Skeletal muscle tissue (tissue), 4 donors: Measurements from ENCODE around the gene PGBD5. TPM values are rescaled to one million over a fixed set of nuclear protein-coding genes. Genes with fewer than 3 reads are reported as not detected.

Source experiments
- H3K27ac ChIP-seq: one replicate; pipeline ENCODE4 v1.7.0; 2013; ENCODE audit warnings: mild to moderate bottlenecking, low read depth, low read length, inconsistent platforms
- H3K27me3 ChIP-seq, 3 donors: one replicate each; pipeline ENCODE4 v1.7.0; 2013; ENCODE audit warnings: low read length in 3 of 3; ENCODE audit not compliant: control insufficient read depth in 3 of 3, insufficient read depth in 3 of 3
- H3K36me3 ChIP-seq, 3 donors: one replicate each; pipeline ENCODE4 v1.7.0; 2013; ENCODE audit warnings: low read length in 3 of 3; ENCODE audit not compliant: control insufficient read depth in 3 of 3, insufficient read depth in 3 of 3
- H3K4me1 ChIP-seq, 3 donors: one replicate each; pipeline ENCODE4 v1.7.0; 2013; ENCODE audit warnings: low read length in 3 of 3, mild to moderate bottlenecking in 3 of 3; ENCODE audit not compliant: control insufficient read depth in 3 of 3, insufficient read depth in 3 of 3
- H3K4me3 ChIP-seq, 3 donors: one replicate each; pipeline ENCODE4 v1.7.0; 2013; ENCODE audit warnings: low read length in 3 of 3
- H3K9ac ChIP-seq, 3 donors: one replicate each; pipeline ENCODE4 v1.7.0; 2013; ENCODE audit warnings: low read length in 3 of 3, mild to moderate bottlenecking in 3 of 3, moderate library complexity in 2 of 3, low read depth in 1 of 3
- H3K9me3 ChIP-seq, 3 donors: one replicate each; pipeline ENCODE4 v1.7.0; 2013; ENCODE audit warnings: low read length in 3 of 3; ENCODE audit not compliant: control insufficient read depth in 3 of 3
- total RNA-seq: library from RNA; depleted of rRNA; stranded (reverse); fragments of >200 nt; gene quantifications from one replicate; pipeline ENCODE4 v1.2.3, GENCODE V29; 2014
- donor health status: Osteomylitis.

Gene PGBD5
- total RNA-seq, 1 donor from 2014 or later: 5.7 TPM

DNA sequence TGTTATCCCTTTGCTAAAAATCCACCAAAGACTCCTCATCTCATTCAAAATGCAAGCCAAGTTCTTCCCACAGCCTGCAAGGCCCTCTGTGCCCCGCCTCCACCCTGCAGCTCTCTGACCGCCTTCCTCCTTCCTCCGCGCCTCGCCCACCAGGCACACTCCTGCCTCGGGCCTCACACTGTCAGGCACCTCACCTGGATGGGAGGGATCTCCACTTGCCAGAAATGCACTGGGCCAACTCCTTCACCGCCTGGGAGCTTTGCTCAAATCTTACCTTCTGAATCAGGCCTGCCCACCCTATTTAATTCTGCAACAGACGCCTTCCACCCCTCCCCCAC is 26.2 kb downstream of the PGBD5 start:
- H3K36me3 ChIP-seq: no peaks in the 10 kb centered on the region
- no peak overlapping the region for H3K27ac ChIP-seq
- no peak overlapping the region for H3K9ac ChIP-seq
- H3K27me3 ChIP-seq: peaks cover 0 to 11% (median 7%) of the 10 kb centered on the region in 3 donors
- H3K4me3 ChIP-seq: no peak overlapping the region
- H3K4me1 ChIP-seq: no peaks in the 10 kb centered on the region
- no peaks in the 10 kb centered on the region for H3K9me3 ChIP-seq

DNA sequence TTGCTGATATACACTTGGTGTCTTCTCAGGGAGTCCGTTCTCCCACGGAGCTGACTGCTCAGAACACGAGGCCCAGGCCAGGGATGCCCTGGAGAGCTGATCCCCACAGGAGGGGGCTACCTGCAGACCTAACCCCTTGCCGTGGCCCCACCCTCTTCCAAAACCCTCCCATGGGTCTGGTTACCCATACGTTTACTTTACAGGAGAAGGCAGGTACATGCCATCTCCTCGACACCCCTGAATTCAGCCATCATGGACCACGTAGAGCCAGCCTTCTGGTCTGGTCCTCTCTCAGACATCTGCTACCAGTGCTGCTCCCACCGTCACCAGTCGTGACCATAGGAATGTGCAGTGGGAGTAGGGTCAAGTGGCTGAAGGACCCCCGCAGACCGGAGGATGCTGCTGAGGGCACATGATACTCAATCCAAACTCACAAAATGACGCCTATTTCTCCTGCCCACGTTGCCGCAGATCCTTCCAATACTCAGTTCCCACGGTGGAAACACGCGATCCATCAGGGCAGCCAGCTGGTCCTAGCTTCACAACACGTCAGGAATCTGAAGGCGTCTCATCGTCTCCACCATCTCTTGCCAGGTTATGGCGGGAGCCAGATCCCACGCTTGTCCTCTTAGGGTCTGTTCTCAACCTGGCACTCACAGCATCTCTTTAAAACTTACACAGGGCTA is 26.7 kb downstream of the PGBD5 start:
- H3K9ac ChIP-seq: no peak overlapping the region

DNA sequence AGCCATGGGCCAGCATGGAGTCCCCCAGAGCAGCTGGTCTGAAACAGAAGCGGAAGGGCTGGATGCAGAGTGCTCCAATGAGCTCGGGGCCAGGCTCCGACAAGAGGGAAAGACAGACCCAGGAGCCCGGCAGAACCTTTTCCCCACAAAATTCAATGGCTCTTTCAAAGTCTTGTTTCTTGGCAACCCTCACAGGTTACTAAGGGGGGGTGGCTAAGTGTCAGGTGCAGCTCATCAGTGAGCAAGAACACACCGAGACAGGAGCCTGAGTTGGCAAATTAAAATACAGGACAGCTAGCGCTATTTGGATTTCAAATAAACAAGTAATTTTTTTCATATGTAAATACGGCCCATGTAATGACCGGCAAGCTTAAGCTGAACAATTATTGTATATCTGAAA is 27.3 kb downstream of the PGBD5 start:
- H3K4me3 ChIP-seq: no peak overlapping the region
- no peaks in the 10 kb centered on the region for H3K9me3 ChIP-seq
- peaks cover 0 to 11% (median 7%) of the 10 kb centered on the region in 3 donors for H3K27me3 ChIP-seq
- H3K4me1 ChIP-seq: no peaks in the 10 kb centered on the region
- no peak overlapping the region for H3K9ac ChIP-seq
- no peak overlapping the region for H3K27ac ChIP-seq
- no peaks in the 10 kb centered on the region for H3K36me3 ChIP-seq

More for the DNA sequence above, 26.7 kb downstream of the PGBD5 start:
- Histone ChIP-seq H3K9me3 (no peaks in the 10 kb centered on the region), H3K4me1 (no peaks in the 10 kb centered on the region), H3K36me3 (no peaks in the 10 kb centered on the region), H3K27ac (no peak overlapping the region), H3K27me3 (peaks cover 0 to 11% (median 7%) of the 10 kb centered on the region in 3 donors), H3K4me3 (no peak overlapping the region)

DNA sequence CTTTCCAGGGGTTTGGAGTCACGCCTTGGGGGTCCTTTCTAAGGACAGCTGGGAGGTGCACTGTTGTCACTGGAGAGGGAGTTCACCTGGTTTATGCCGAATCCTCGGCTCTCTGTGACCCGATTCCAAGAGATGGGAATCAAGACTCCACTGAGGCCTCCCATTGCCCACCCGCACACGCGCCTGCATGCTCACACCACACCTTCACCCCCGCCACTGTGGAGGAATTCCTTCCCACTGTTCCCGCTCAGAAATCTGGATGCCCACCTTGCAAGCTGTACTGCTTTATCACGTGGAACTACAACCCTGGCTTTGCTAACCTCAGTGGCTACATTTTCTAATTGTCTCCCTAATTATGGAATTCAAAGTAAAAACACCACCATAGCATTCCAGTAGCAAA is 29.2 kb downstream of the PGBD5 start:
- Histone ChIP-seq H3K27ac (no peak overlapping the region), H3K27me3 (peaks cover 0 to 11% (median 7%) of the 10 kb centered on the region in 3 donors), H3K9me3 (no peaks in the 10 kb centered on the region), H3K36me3 (no peaks in the 10 kb centered on the region), H3K4me1 (no peaks in the 10 kb centered on the region), H3K9ac (no peak overlapping the region), H3K4me3 (no peak overlapping the region)

DNA sequence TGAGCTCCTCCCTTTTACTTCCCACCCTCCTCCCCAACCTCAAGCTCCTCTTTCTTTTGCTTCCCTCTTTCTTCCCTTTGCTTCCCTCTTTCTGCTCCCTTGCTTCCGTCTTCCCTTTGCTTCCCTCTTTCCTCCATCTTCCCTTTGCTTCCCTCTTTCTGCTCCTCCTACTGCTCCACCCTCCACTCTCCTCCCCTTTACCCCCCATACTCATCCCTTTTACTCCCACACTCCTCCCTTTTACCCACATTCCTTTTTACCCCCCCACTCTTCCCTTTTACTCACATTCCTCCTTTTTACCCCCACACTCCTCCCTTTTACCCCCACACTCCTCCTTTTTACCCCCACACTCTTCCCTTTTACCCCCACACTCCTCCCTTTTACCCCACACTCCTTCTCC is 30.2 kb downstream of the PGBD5 start:
- H3K4me3 ChIP-seq: no peak overlapping the region
- H3K4me1 ChIP-seq: no peaks in the 10 kb centered on the region
- H3K36me3 ChIP-seq: no peaks in the 10 kb centered on the region
- no peak overlapping the region for H3K27ac ChIP-seq
- H3K9ac ChIP-seq: no peak overlapping the region
- H3K27me3 ChIP-seq: peaks cover 0 to 11% (median 7%) of the 10 kb centered on the region in 3 donors
- H3K9me3 ChIP-seq: no peaks in the 10 kb centered on the region

DNA sequence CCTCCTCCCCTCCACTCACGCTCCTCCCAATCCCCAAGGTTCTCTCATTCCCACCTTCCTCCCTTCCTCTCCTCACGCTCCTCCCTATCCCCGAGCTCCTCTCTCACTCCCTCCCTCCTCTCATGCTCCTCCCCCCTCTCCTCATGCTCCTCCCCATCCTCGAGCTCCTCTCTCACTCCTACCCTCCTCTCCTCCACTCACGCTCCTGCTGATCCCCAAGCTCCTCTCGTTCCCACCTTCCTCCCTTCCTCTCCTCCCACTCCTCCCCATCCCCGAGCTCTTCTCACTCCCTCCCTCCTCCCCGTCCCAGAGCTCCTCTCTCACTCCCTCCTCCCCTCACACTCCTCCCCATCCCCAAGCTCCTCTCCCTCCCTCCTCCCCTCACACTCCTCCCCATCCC is 31.4 kb downstream of the PGBD5 start:
- no peaks in the 10 kb centered on the region for H3K9me3 ChIP-seq
- no peak overlapping the region for H3K27ac ChIP-seq
- no peaks in the 10 kb centered on the region for H3K36me3 ChIP-seq
- H3K4me3 ChIP-seq: no peak overlapping the region
- peaks cover 0 to 11% (median 7%) of the 10 kb centered on the region in 3 donors for H3K27me3 ChIP-seq
- H3K4me1 ChIP-seq: no peaks in the 10 kb centered on the region
- H3K9ac ChIP-seq: no peak overlapping the region

DNA sequence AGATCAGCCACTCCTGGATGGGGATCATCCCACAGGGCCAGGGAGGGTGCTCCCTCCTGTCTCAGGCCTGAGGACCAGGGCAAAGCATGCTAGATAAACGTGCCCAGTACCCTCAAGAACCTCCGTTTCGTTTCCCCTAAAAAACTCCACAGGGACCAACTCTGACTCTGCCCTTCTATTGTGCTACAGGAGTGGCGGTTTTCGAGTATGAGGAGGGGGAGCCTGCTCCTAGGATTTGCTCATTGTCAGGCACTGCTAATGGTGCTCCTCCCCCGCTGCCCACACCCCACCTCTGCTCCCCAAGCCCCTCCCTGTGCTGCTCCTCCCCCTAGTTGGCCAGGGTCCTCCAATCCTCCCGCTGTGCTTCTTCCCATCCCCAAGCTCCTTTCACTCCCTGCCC is 32.0 kb downstream of the PGBD5 start:
- Histone ChIP-seq H3K4me1 (no peaks in the 10 kb centered on the region), H3K27ac (no peak overlapping the region), H3K9ac (no peak overlapping the region), H3K36me3 (no peaks in the 10 kb centered on the region), H3K4me3 (no peak overlapping the region), H3K27me3 (peaks cover 0 to 11% (median 7%) of the 10 kb centered on the region in 3 donors), H3K9me3 (no peaks in the 10 kb centered on the region)

DNA sequence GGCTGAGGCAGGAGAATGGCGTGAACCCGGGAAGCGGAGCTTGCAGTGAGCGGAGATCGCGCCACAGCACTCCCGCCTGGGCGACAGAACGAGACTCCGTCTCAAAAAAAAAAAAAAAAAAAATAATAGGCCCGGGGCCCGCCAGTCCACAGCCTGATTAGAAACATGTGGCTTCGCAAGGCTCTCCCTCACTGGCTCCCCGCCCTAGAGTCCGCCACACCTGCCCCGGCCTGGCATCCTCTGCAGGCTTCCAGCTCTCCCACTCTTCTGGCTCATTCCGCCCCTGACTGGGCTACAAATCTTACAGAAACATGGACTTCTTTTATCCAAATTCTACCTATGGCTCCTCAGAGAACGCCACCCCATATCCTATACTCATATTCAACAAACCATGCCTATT is 32.4 kb downstream of the PGBD5 start:
- H3K4me3 ChIP-seq: no peak overlapping the region
- H3K27me3 ChIP-seq: peaks cover 0 to 11% (median 7%) of the 10 kb centered on the region in 3 donors
- no peaks in the 10 kb centered on the region for H3K36me3 ChIP-seq
- H3K4me1 ChIP-seq: no peaks in the 10 kb centered on the region
- H3K9me3 ChIP-seq: no peaks in the 10 kb centered on the region
- no peak overlapping the region for H3K27ac ChIP-seq
- no peak overlapping the region for H3K9ac ChIP-seq

DNA sequence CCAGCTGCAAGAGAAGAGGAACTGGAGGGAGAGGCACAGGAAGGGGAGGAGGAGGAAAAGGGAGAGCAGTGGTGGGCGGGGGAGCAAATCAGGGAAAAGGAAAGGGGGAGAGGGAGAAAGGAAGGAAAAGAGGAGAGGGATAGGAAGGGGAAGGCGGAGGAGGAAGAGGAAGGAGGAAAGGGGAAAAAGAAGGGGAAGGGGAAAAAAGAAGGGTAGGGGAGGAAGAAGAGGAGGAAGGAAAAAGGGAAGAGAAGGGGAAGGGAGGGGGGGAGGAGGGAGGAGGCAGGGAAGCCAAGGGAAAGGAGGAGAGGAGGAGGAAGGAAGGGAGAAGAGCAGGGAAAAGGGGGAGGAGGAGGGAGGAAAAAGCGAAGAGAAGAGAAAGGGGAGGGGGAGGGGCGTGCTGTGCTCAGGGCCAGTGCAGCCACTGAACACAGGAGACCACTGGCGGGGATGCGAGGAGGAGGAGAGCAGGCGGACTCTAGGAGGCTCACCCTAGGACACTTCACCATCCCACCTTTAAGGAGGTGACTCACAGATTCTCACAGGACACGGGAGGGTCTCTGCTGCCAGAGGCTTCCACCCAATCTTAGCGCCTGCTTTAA is 33.1 kb downstream of the PGBD5 start:
- H3K27me3 ChIP-seq: peaks cover 0 to 10% (median 7%) of the 10 kb centered on the region in 3 donors
- no peak overlapping the region for H3K27ac ChIP-seq
- H3K9me3 ChIP-seq: no peaks in the 10 kb centered on the region
- no peaks in the 10 kb centered on the region for H3K36me3 ChIP-seq
- H3K9ac ChIP-seq: no peak overlapping the region
- no peak overlapping the region for H3K4me3 ChIP-seq
- H3K4me1 ChIP-seq: no peaks in the 10 kb centered on the region

DNA sequence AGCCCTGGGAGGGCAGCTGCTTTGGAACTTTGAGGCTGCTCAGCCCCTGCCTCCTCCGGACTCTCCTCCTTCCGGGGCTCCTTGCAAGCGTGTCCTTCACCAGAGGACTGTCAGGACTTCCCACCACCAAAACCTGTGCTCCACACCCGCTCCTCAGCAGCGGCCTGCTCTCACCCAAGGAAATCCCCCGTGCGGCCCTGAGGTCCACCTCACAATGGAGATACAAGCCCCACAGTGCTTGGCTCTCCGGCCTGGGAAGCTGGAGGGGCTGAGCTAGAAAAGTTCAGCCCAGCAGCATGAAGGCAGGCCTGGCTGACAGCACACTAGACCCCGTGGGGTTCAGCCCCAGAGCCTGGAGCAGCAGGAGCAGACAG is 33.6 kb downstream of the PGBD5 start:
- H3K9ac ChIP-seq: no peak overlapping the region
- no peaks in the 10 kb centered on the region for H3K9me3 ChIP-seq
- peaks cover 0 to 1% (median 0%) of the 10 kb centered on the region in 3 donors for H3K4me1 ChIP-seq
- peaks cover 0 to 7% (median 6%) of the 10 kb centered on the region in 3 donors for H3K27me3 ChIP-seq
- H3K27ac ChIP-seq: no peak overlapping the region
- no peak overlapping the region for H3K4me3 ChIP-seq
- no peaks in the 10 kb centered on the region for H3K36me3 ChIP-seq
